ENCODE results near the gene FAM234B. TPM values are rescaled to one million over a fixed set of nuclear protein-coding genes. Genes with fewer than 3 reads are reported as not detected.

Gene FAM234B
- total RNA-seq, 2 donors from 2014 or later, result 20.8 to 32.0 TPM

GRCh38 chr12:13069380-13069779 is 25.2 kb downstream of the FAM234B start:
- no peak overlapping the region for H3K4me3 Mint-ChIP-seq
- TF ChIP-seq CTCF (conservative IDR thresholded peaks at IDR 0.05), result no peak
- H3K4me3 ChIP-seq (ENCODE audit: low read length), result no peak overlapping the region
- no peak overlapping the region for H3K27ac Mint-ChIP-seq
- H3K9ac ChIP-seq (ENCODE audit: extremely low read depth, low read length, poor library complexity, severe bottlenecking), result no peak overlapping the region
- H3K9me3 ChIP-seq (ENCODE audit: control insufficient read depth, low read length), result no peaks in the 10 kb centered on the region
- no peaks in the 10 kb centered on the region for H3K27me3 ChIP-seq (ENCODE audit: control insufficient read depth, insufficient read depth, low read length, poor library complexity, severe bottlenecking)
- peaks cover 29% of the 10 kb centered on the region for H3K36me3 Mint-ChIP-seq (ENCODE audit: low read depth)
- DNase-seq, result no peak
- 88 to 92% methylated on average over 3 to 6 of the region's 6 CpGs for WGBS, 2 experiments (ENCODE audit: insufficient coverage in 1 of 2, insufficient read length in 1 of 2)
- peaks cover 16% of the 10 kb centered on the region for H3K36me3 ChIP-seq (ENCODE audit: control insufficient read depth, insufficient read depth, low read length)
- peaks cover 4% of the 10 kb centered on the region for H3K27me3 Mint-ChIP-seq (ENCODE audit: insufficient read depth)
- H3K9me3 Mint-ChIP-seq, result no peaks in the 10 kb centered on the region
- H3K4me1 ChIP-seq (ENCODE audit: control insufficient read depth, insufficient read depth, low read length), result no peaks in the 10 kb centered on the region
- peaks cover 11% of the 10 kb centered on the region for H3K4me1 Mint-ChIP-seq
- no peak overlapping the region for H3K27ac ChIP-seq (ENCODE audit: low read depth, low read length)

GRCh38 chr12:13071305-13072280 is 27.4 kb downstream of the FAM234B start:
- Histone ChIP-seq H3K36me3 (ENCODE audit: control insufficient read depth, insufficient read depth, low read length) (peaks cover 22% of the 10 kb centered on the region), H3K4me3 (ENCODE audit: low read length) (no peak overlapping the region), H3K4me1 (ENCODE audit: control insufficient read depth, insufficient read depth, low read length) (no peaks in the 10 kb centered on the region), H3K27ac (ENCODE audit: low read depth, low read length) (no peak overlapping the region), H3K27me3 (ENCODE audit: control insufficient read depth, insufficient read depth, low read length, poor library complexity, severe bottlenecking) (no peaks in the 10 kb centered on the region), H3K9ac (ENCODE audit: extremely low read depth, low read length, poor library complexity, severe bottlenecking) (no peak overlapping the region), H3K9me3 (ENCODE audit: control insufficient read depth, low read length) (no peaks in the 10 kb centered on the region)
- Mint-ChIP-seq H3K4me3 (no peak overlapping the region), H3K9me3 (no peaks in the 10 kb centered on the region), H3K4me1 (peaks cover 6% of the 10 kb centered on the region), H3K27me3 (ENCODE audit: insufficient read depth) (no peaks in the 10 kb centered on the region), H3K27ac (peak overlapping the region; percentile 12), H3K36me3 (ENCODE audit: low read depth) (peaks cover 41% of the 10 kb centered on the region)
- DNase-seq, result no peak
- TF ChIP-seq CTCF (conservative IDR thresholded peaks at IDR 0.05), result no peak
- 82 to 91% methylated on average over 7 to 10 of the region's 10 CpGs for WGBS, 2 experiments (ENCODE audit: insufficient coverage in 1 of 2, insufficient read length in 1 of 2)

GRCh38 chr12:13073173-13073572 is 29.0 kb downstream of the FAM234B start:
- no peak overlapping the region for H3K27ac Mint-ChIP-seq

More at GRCh38 chr12:13073173-13073572, 29.0 kb downstream of the FAM234B start:
- no peak for DNase-seq
- Mint-ChIP-seq H3K27me3 (ENCODE audit: insufficient read depth) (no peaks in the 10 kb centered on the region), H3K4me3 (no peak overlapping the region), H3K4me1 (peaks cover 6% of the 10 kb centered on the region), H3K36me3 (ENCODE audit: low read depth) (peaks cover 39% of the 10 kb centered on the region), H3K9me3 (peaks cover 4% of the 10 kb centered on the region)
- Histone ChIP-seq H3K27ac (ENCODE audit: low read depth, low read length) (no peak overlapping the region), H3K27me3 (ENCODE audit: control insufficient read depth, insufficient read depth, low read length, poor library complexity, severe bottlenecking) (no peaks in the 10 kb centered on the region), H3K9ac (ENCODE audit: extremely low read depth, low read length, poor library complexity, severe bottlenecking) (no peak overlapping the region), H3K4me3 (ENCODE audit: low read length) (no peak overlapping the region), H3K4me1 (ENCODE audit: control insufficient read depth, insufficient read depth, low read length) (no peaks in the 10 kb centered on the region), H3K9me3 (ENCODE audit: control insufficient read depth, low read length) (no peaks in the 10 kb centered on the region), H3K36me3 (ENCODE audit: control insufficient read depth, insufficient read depth, low read length) (peaks cover 20% of the 10 kb centered on the region)
- WGBS, 2 experiments (ENCODE audit: insufficient coverage in 1 of 2, insufficient read length in 1 of 2), result 96% methylated on average over 3 of the region's 3 CpGs
- no peak for TF ChIP-seq CTCF (conservative IDR thresholded peaks at IDR 0.05)

All from endodermal cell (in vitro differentiated cells).